Neural cell (in vitro differentiated cells): ENCODE data around the gene ITGA3.

Experiments
- CTCF ChIP-seq: fragments of 450-650 bp; IDR thresholded peaks from 2 replicates; pipeline ENCODE4 v1.5.1; 2014; ENCODE audit warnings: antibody characterized with exemption, mild to moderate bottlenecking, moderate library complexity; ENCODE audit not compliant: poor library complexity, severe bottlenecking
- POLR2AphosphoS5 ChIP-seq: IDR thresholded peaks from 2 replicates; pipeline ENCODE4 v1.6.1; 2012
- REST ChIP-seq: IDR thresholded peaks from 2 replicates; pipeline ENCODE4 v1.6.1; 2012; ENCODE audit warnings: borderline replicate concordance
- SMC3 ChIP-seq: fragments of 450-650 bp; conservative IDR thresholded peaks from 2 replicates; pipeline ENCODE4 v1.6.1; 2014; ENCODE audit warnings: antibody characterized with exemption, mild to moderate bottlenecking, moderate library complexity; ENCODE audit not compliant: poor library complexity

GRCh38 chr17:50114401-50114800 lies 58.5 kb downstream of the ITGA3 start:
- TF ChIP-seq CTCF (no peak), REST (no peak), SMC3 (no peak), POLR2AphosphoS5 (no peak)
